Measurements from ENCODE around the gene ABCC8.

The ABCC8 gene

DNA sequence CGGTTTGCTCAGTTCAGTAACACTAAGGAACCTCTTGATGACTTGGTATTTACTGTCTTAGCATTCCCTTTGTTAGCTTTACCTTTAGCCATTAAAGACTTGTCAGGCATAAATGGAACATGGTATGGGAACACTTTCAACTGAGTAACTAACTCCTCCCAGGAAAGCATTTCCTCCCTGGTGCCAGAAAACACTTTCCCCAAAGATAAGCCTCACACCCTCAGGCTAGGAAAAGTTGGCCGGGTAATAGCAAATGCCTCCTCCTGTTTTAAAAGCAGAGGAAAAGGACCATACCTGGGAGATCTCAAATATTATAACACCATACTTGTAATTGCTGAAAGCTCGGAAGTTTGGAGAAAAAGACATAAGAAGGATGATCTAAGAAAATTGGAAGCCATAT, 100.2 kb downstream of the ABCC8 start:
- H3K4me3 ChIP-seq (ENCODE audit: low read depth, low read length, poor library complexity, severe bottlenecking) = no peak overlapping the region
- H3K9me2 ChIP-seq (ENCODE audit: low read depth, low read length) = no peaks in the 10 kb centered on the region
- peaks cover 98% of the 10 kb centered on the region for H3K36me3 ChIP-seq (ENCODE audit: insufficient read depth, low read length)
- H3F3A ChIP-seq (ENCODE audit: insufficient read depth, low read length) = no peaks in the 10 kb centered on the region
- TF ChIP-seq, protein P1, sequence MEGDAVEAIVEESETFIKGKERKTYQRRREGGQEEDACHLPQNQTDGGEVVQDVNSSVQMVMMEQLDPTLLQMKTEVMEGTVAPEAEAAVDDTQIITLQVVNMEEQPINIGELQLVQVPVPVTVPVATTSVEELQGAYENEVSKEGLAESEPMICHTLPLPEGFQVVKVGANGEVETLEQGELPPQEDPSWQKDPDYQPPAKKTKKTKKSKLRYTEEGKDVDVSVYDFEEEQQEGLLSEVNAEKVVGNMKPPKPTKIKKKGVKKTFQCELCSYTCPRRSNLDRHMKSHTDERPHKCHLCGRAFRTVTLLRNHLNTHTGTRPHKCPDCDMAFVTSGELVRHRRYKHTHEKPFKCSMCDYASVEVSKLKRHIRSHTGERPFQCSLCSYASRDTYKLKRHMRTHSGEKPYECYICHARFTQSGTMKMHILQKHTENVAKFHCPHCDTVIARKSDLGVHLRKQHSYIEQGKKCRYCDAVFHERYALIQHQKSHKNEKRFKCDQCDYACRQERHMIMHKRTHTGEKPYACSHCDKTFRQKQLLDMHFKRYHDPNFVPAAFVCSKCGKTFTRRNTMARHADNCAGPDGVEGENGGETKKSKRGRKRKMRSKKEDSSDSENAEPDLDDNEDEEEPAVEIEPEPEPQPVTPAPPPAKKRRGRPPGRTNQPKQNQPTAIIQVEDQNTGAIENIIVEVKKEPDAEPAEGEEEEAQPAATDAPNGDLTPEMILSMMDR (IDR thresholded peaks at IDR 0.05; ENCODE audit: low read length) = no peak
- no peak for TF ChIP-seq EZH2 (IDR thresholded peaks at IDR 0.05; ENCODE audit: borderline replicate concordance, low read length)
- no peak overlapping the region for H2AFZ ChIP-seq (ENCODE audit: low read length)
- no peak overlapping the region for H3K4me2 ChIP-seq (ENCODE audit: low read length)
- no peak overlapping the region for H3K9ac ChIP-seq (ENCODE audit: low read length)
- no peaks in the 10 kb centered on the region for H3K79me2 ChIP-seq (ENCODE audit: insufficient read depth, low read length)
- no peak overlapping the region for H3K27ac ChIP-seq (ENCODE audit: low read depth, low read length, poor library complexity, severe bottlenecking)
- H3K4me1 ChIP-seq (ENCODE audit: insufficient read depth, low read length, severe bottlenecking) = no peaks in the 10 kb centered on the region
- H3K27me3 ChIP-seq (ENCODE audit: insufficient read depth, low read length) = no peaks in the 10 kb centered on the region
- H4K20me1 ChIP-seq (ENCODE audit: insufficient read depth, low read length) = no peaks in the 10 kb centered on the region
- H3K9me3 ChIP-seq (ENCODE audit: low read length) = peaks cover 27% of the 10 kb centered on the region

DNA sequence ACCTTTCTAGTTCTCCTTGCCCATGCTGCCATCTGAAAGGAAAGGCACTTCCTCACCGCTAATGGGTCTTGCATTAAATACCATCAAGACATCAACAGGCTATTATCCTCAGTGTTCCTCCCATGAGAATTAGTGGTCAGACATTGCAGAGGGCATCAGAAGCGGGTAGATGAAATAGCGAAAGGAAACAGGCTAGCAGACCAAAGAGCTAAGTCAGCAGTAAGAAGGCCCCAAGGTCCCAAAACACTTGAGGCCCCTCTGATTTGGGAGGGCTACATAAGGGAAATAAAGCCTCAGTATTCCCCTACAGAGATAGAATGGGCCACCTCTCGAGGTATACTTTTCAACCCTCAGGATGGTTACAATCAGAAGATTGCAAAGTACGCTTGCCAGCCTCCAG, 101.1 kb downstream of the ABCC8 start:
- H3K27me3 ChIP-seq (ENCODE audit: insufficient read depth, low read length) = no peaks in the 10 kb centered on the region
- H3K36me3 ChIP-seq (ENCODE audit: insufficient read depth, low read length) = peaks cover 99% of the 10 kb centered on the region
- no peaks in the 10 kb centered on the region for H3K79me2 ChIP-seq (ENCODE audit: insufficient read depth, low read length)
- no peaks in the 10 kb centered on the region for H3K4me1 ChIP-seq (ENCODE audit: insufficient read depth, low read length, severe bottlenecking)
- H2AFZ ChIP-seq (ENCODE audit: low read length) = no peak overlapping the region
- H3K4me2 ChIP-seq (ENCODE audit: low read length) = no peak overlapping the region
- H3K9ac ChIP-seq (ENCODE audit: low read length) = no peak overlapping the region
- H3K27ac ChIP-seq (ENCODE audit: low read depth, low read length, poor library complexity, severe bottlenecking) = no peak overlapping the region
- no peak for TF ChIP-seq EZH2 (IDR thresholded peaks at IDR 0.05; ENCODE audit: borderline replicate concordance, low read length)
- TF ChIP-seq, protein P1 (IDR thresholded peaks at IDR 0.05; ENCODE audit: low read length) = no peak
- peaks cover 37% of the 10 kb centered on the region for H3K9me3 ChIP-seq (ENCODE audit: low read length)
- no peaks in the 10 kb centered on the region for H3K9me2 ChIP-seq (ENCODE audit: low read depth, low read length)
- H3F3A ChIP-seq (ENCODE audit: insufficient read depth, low read length) = no peaks in the 10 kb centered on the region
- H4K20me1 ChIP-seq (ENCODE audit: insufficient read depth, low read length) = no peaks in the 10 kb centered on the region
- no peak overlapping the region for H3K4me3 ChIP-seq (ENCODE audit: low read depth, low read length, poor library complexity, severe bottlenecking)

DNA sequence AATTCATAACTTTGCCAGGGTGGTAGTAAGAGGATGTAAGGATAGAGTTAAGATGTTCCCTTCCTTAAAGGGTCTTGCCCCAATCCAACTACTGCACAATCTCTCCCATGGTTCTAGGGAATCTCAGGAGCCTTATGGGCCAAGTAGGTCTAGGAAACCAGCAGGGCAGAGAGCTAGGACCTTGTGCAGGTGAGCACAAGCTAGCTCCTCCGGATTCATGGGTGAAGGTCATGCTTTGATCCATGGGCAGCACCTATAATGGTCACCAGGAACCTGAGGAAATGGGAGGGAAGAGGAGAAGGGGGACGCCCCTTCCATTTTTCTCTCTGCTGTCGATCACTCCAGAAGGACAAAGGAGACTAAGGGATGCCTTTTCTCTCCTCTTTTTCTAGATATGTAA, 105.0 kb downstream of the ABCC8 start:
- no peak overlapping the region for H3K9ac ChIP-seq (ENCODE audit: low read length)
- no peak overlapping the region for H3K4me3 ChIP-seq (ENCODE audit: low read depth, low read length, poor library complexity, severe bottlenecking)
- no peak overlapping the region for H3K4me2 ChIP-seq (ENCODE audit: low read length)
- no peak overlapping the region for H2AFZ ChIP-seq (ENCODE audit: low read length)
- no peaks in the 10 kb centered on the region for H3K79me2 ChIP-seq (ENCODE audit: insufficient read depth, low read length)
- no peaks in the 10 kb centered on the region for H3F3A ChIP-seq (ENCODE audit: insufficient read depth, low read length)
- H3K27me3 ChIP-seq (ENCODE audit: insufficient read depth, low read length) = no peaks in the 10 kb centered on the region
- no peak for TF ChIP-seq EZH2 (IDR thresholded peaks at IDR 0.05; ENCODE audit: borderline replicate concordance, low read length)
- TF ChIP-seq, protein P1 (IDR thresholded peaks at IDR 0.05; ENCODE audit: low read length) = no peak
- H3K9me2 ChIP-seq (ENCODE audit: low read depth, low read length) = no peaks in the 10 kb centered on the region
- peaks cover 100% of the 10 kb centered on the region for H3K36me3 ChIP-seq (ENCODE audit: insufficient read depth, low read length)
- peaks cover 60% of the 10 kb centered on the region for H3K9me3 ChIP-seq (ENCODE audit: low read length)
- no peak overlapping the region for H3K27ac ChIP-seq (ENCODE audit: low read depth, low read length, poor library complexity, severe bottlenecking)
- H3K4me1 ChIP-seq (ENCODE audit: insufficient read depth, low read length, severe bottlenecking) = no peaks in the 10 kb centered on the region
- no peaks in the 10 kb centered on the region for H4K20me1 ChIP-seq (ENCODE audit: insufficient read depth, low read length)

Measured in OCI-LY1 (cell line).